ENCODE data around the gene TBC1D9. TPM values are rescaled to one million over a fixed set of nuclear protein-coding genes. Genes with fewer than 3 reads are reported as not detected.

The TBC1D9 gene
- total RNA-seq, 2 donors from 2014 or later = 22.3 to 29.0 TPM

- no peak for DNase-seq
- Histone ChIP-seq H3K9me3 (ENCODE audit: control insufficient read depth, low read length) (no peaks in the 10 kb centered on the region), H3K36me3 (ENCODE audit: control insufficient read depth, insufficient read depth, low read length) (peaks cover 5% of the 10 kb centered on the region), H3K4me3 (ENCODE audit: low read length) (no peak overlapping the region), H3K4me1 (ENCODE audit: control insufficient read depth, insufficient read depth, low read length) (peaks cover 5% of the 10 kb centered on the region), H3K27ac (ENCODE audit: low read depth, low read length) (no peak overlapping the region), H3K27me3 (ENCODE audit: control insufficient read depth, insufficient read depth, low read length, poor library complexity, severe bottlenecking) (no peaks in the 10 kb centered on the region), H3K9ac (ENCODE audit: extremely low read depth, low read length, poor library complexity, severe bottlenecking) (no peak overlapping the region)
- Mint-ChIP-seq H3K27me3 (ENCODE audit: insufficient read depth) (no peaks in the 10 kb centered on the region), H3K27ac (no peak overlapping the region), H3K9me3 (no peaks in the 10 kb centered on the region), H3K4me3 (no peak overlapping the region), H3K4me1 (peaks cover 39% of the 10 kb centered on the region), H3K36me3 (ENCODE audit: low read depth) (peaks cover 2% of the 10 kb centered on the region)
- WGBS, 2 experiments (ENCODE audit: insufficient coverage in 1 of 2, insufficient read length in 1 of 2) = 94 to 97% methylated on average over 6 of the region's 6 CpGs
- TF ChIP-seq, protein P1, sequence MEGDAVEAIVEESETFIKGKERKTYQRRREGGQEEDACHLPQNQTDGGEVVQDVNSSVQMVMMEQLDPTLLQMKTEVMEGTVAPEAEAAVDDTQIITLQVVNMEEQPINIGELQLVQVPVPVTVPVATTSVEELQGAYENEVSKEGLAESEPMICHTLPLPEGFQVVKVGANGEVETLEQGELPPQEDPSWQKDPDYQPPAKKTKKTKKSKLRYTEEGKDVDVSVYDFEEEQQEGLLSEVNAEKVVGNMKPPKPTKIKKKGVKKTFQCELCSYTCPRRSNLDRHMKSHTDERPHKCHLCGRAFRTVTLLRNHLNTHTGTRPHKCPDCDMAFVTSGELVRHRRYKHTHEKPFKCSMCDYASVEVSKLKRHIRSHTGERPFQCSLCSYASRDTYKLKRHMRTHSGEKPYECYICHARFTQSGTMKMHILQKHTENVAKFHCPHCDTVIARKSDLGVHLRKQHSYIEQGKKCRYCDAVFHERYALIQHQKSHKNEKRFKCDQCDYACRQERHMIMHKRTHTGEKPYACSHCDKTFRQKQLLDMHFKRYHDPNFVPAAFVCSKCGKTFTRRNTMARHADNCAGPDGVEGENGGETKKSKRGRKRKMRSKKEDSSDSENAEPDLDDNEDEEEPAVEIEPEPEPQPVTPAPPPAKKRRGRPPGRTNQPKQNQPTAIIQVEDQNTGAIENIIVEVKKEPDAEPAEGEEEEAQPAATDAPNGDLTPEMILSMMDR (conservative IDR thresholded peaks at IDR 0.05) = no peak
Measured at GRCh38 chr4:140736669-140737343, 19.4 kb downstream of the TBC1D9 start.

DNA sequence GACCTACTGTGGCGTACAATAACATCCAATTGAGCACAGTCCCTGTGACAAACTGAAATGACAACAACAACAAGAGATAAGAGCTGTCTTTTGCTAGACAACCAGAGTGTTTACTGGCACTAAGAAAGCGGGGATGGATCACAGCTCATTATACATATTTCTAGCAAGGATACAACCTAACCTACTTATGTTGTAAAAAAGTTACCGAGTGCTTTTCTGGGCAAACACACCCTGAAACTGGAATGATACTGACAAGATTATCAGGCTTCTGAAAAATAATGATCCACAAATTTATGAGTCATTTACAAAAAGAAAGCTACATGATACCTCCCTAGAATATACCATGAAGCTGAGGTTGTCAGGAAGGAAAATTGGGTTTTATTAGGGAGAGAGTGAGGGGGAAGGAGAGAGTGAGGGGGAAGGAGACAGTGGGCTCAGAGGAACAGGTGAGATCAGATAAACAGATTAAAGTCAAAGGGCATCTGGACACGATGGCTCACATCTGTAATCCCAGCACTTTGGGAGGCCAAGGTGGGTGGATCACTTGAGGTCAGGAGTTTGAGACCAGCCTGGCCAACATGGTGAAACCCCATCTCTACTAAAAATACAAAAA, 20.3 kb downstream of the TBC1D9 start:
- no peak overlapping the region for H3K27ac Mint-ChIP-seq
- Histone ChIP-seq H3K9ac (ENCODE audit: extremely low read depth, low read length, poor library complexity, severe bottlenecking) (no peak overlapping the region), H3K27ac (ENCODE audit: low read depth, low read length) (no peak overlapping the region), H3K9me3 (ENCODE audit: control insufficient read depth, low read length) (no peaks in the 10 kb centered on the region), H3K36me3 (ENCODE audit: control insufficient read depth, insufficient read depth, low read length) (peaks cover 5% of the 10 kb centered on the region), H3K4me1 (ENCODE audit: control insufficient read depth, insufficient read depth, low read length) (peaks cover 5% of the 10 kb centered on the region), H3K4me3 (ENCODE audit: low read length) (no peak overlapping the region), H3K27me3 (ENCODE audit: control insufficient read depth, insufficient read depth, low read length, poor library complexity, severe bottlenecking) (no peaks in the 10 kb centered on the region)
- 93 to 100% methylated on average over 2 to 4 of the region's 4 CpGs for WGBS, 2 experiments (ENCODE audit: insufficient coverage in 1 of 2, insufficient read length in 1 of 2)
- DNase-seq = no peak
- H3K9me3 Mint-ChIP-seq = no peaks in the 10 kb centered on the region
- H3K36me3 Mint-ChIP-seq (ENCODE audit: low read depth) = no peaks in the 10 kb centered on the region
- TF ChIP-seq, protein P1 (conservative IDR thresholded peaks at IDR 0.05) = no peak
- no peaks in the 10 kb centered on the region for H3K27me3 Mint-ChIP-seq (ENCODE audit: insufficient read depth)
- H3K4me3 Mint-ChIP-seq = no peak overlapping the region
- H3K4me1 Mint-ChIP-seq = peaks cover 30% of the 10 kb centered on the region

- TF ChIP-seq, protein P1 (conservative IDR thresholded peaks at IDR 0.05) = no peak
- H3K4me1 Mint-ChIP-seq = peaks cover 24% of the 10 kb centered on the region
- 90 to 91% methylated on average over 2 of the region's 2 CpGs for WGBS, 2 experiments (ENCODE audit: insufficient coverage in 1 of 2, insufficient read length in 1 of 2)
Measured at GRCh38 chr4:140735317-140735716, 20.9 kb downstream of the TBC1D9 start.

More at GRCh38 chr4:140735317-140735716, 20.9 kb downstream of the TBC1D9 start:
- Histone ChIP-seq H3K36me3 (ENCODE audit: control insufficient read depth, insufficient read depth, low read length) (peaks cover 5% of the 10 kb centered on the region), H3K4me3 (ENCODE audit: low read length) (no peak overlapping the region), H3K27ac (ENCODE audit: low read depth, low read length) (no peak overlapping the region), H3K9me3 (ENCODE audit: control insufficient read depth, low read length) (no peaks in the 10 kb centered on the region), H3K27me3 (ENCODE audit: control insufficient read depth, insufficient read depth, low read length, poor library complexity, severe bottlenecking) (no peaks in the 10 kb centered on the region), H3K9ac (ENCODE audit: extremely low read depth, low read length, poor library complexity, severe bottlenecking) (no peak overlapping the region), H3K4me1 (ENCODE audit: control insufficient read depth, insufficient read depth, low read length) (peaks cover 5% of the 10 kb centered on the region)
- H3K36me3 Mint-ChIP-seq (ENCODE audit: low read depth) = no peaks in the 10 kb centered on the region
- H3K9me3 Mint-ChIP-seq = no peaks in the 10 kb centered on the region
- H3K4me3 Mint-ChIP-seq = no peak overlapping the region
- DNase-seq = no peak
- no peak overlapping the region for H3K27ac Mint-ChIP-seq
- no peaks in the 10 kb centered on the region for H3K27me3 Mint-ChIP-seq (ENCODE audit: insufficient read depth)

Data from endodermal cell (in vitro differentiated cells).